Epithelial cell of proximal tubule (primary cell): ENCODE measurements around the gene PIGQ. TPM values are rescaled to one million over a fixed set of nuclear protein-coding genes. Genes with fewer than 3 reads are reported as not detected.

Experiments
- DNase-seq: peaks from one replicate; pipeline ENCODE4 v3.0.0-alpha.2; 2011; ENCODE audit warnings: low read depth
- H3K4me3 ChIP-seq: 2 replicates; pipeline ENCODE4 v1.5.1; 2011; ENCODE audit warnings: low read depth, mild to moderate bottlenecking, low read length
- CTCF ChIP-seq: conservative IDR thresholded peaks from 2 replicates; pipeline ENCODE4 v1.5.1; 2012; ENCODE audit warnings: low read depth, mild to moderate bottlenecking, low read length
- total RNA-seq: library from RNA; depleted of rRNA; stranded (reverse); fragments of >200 nt; gene quantifications from 2 replicates; pipeline ENCODE4 v1.2.3, GENCODE V29; 2015

PIGQ gene
- total RNA-seq, 1 donor from 2014 or later = 60.9 TPM

GRCh38 chr16:603933-604332 is 34.2 kb downstream of the PIGQ start:
- no peak for DNase-seq
- H3K4me3 ChIP-seq = no peak overlapping the region
- TF ChIP-seq CTCF = no peak

- TF ChIP-seq CTCF = no peak
- H3K4me3 ChIP-seq = no peak overlapping the region
- DNase-seq = no peak
Measured at GRCh38 chr16:606656-607307, 37.0 kb downstream of the PIGQ start.

GRCh38 chr16:608019-608418 is 38.3 kb downstream of the PIGQ start:
- no peak overlapping the region for H3K4me3 ChIP-seq
- no peak for TF ChIP-seq CTCF
- no peak for DNase-seq

GRCh38 chr16:609316-609715 is 39.5 kb downstream of the PIGQ start:
- H3K4me3 ChIP-seq = no peak overlapping the region
- DNase-seq = no peak
- TF ChIP-seq CTCF = no peak

- H3K4me3 ChIP-seq = no peak overlapping the region
- no peak for TF ChIP-seq CTCF
- no peak for DNase-seq
Measured at GRCh38 chr16:609984-610383, 40.2 kb downstream of the PIGQ start.

GRCh38 chr16:610513-611381 is 41.0 kb downstream of the PIGQ start:
- no peak for DNase-seq
- peak; percentile 77 for TF ChIP-seq CTCF
- H3K4me3 ChIP-seq = no peak overlapping the region
